Esophagus squamous epithelium (tissue), 4 donors: ENCODE data around the gene PCDHA8.
A peak's percentile ranks its signal among the peaks of the same experiment; 100 is the strongest.

Experiments
- POLR2A ChIP-seq, 4 donors: fragments of 450-650 bp; IDR thresholded peaks; one replicate each; pipeline ENCODE4 v1.6.1; 2017; ENCODE audit warnings: antibody characterized with exemption in 4 of 4, mild to moderate bottlenecking in 4 of 4, moderate library complexity in 3 of 4
- TF ChIP-seq, protein P1 (sequence below), 6 experiments: fragments of 450-650 bp in 4 of 6; fragments of 200-600 bp in 2 of 6; sonication (generic) in 2 of 6; IDR thresholded peaks; one replicate each; pipeline ENCODE4 v1.5.1; 2016 to 2019; ENCODE audit warnings: antibody characterized with exemption in 6 of 6, mild to moderate bottlenecking in 4 of 6, moderate library complexity in 4 of 6

DNA sequence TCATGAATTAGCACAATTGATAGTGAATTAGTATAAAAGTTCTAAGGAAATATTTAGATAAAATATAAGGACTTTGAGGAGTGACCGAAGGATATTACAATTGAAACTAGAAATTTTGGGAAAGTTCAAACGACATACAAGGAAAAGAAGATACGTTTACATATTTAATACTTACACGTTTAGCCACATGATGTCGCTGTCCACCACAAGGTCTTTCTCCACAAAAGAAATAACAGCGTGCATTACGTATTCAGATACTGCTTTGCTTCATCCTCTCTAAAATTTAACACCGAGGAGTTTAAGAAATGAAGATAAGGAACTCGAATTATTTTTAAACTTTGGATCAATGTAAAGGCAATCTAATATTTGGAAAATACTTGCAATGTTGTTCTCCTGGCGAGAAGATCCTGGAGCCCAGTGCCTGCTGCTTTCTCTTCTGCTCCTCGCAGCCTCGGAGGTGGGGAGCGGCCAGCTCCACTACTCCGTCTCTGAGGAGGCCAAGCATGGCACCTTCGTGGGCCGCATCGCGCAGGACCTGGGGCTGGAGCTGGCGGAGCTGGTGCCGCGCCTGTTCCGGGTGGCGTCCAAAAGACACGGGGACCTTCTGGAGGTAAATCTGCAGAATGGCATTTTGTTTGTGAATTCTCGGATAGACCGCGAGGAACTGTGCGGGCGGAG lies 40.0 kb upstream of the PCDHA8 start, which contains the start of gene PCDHA3:
- TF ChIP-seq, protein P1, sequence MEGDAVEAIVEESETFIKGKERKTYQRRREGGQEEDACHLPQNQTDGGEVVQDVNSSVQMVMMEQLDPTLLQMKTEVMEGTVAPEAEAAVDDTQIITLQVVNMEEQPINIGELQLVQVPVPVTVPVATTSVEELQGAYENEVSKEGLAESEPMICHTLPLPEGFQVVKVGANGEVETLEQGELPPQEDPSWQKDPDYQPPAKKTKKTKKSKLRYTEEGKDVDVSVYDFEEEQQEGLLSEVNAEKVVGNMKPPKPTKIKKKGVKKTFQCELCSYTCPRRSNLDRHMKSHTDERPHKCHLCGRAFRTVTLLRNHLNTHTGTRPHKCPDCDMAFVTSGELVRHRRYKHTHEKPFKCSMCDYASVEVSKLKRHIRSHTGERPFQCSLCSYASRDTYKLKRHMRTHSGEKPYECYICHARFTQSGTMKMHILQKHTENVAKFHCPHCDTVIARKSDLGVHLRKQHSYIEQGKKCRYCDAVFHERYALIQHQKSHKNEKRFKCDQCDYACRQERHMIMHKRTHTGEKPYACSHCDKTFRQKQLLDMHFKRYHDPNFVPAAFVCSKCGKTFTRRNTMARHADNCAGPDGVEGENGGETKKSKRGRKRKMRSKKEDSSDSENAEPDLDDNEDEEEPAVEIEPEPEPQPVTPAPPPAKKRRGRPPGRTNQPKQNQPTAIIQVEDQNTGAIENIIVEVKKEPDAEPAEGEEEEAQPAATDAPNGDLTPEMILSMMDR (IDR thresholded peaks at IDR 0.05): peak in 2 of 6 experiments; percentile 7 to 8
- no peak for TF ChIP-seq POLR2A (IDR thresholded peaks at IDR 0.05)
